Right renal pelvis (tissue), 4 donors: Measurements from ENCODE around the gene SSBP4. TPM values are rescaled to one million over a fixed set of nuclear protein-coding genes. Genes with fewer than 3 reads are reported as not detected.

Experiments
- DNase-seq, 4 donors: peaks; one replicate each; pipeline ENCODE4 v3.0.0-alpha.2; 2013; ENCODE audit warnings: low read depth in 4 of 4, low spot score in 3 of 4, missing footprints in 1 of 4
- polyA plus RNA-seq, 4 donors: library from polyadenylated mRNA; unstranded; fragments of 120-200 nt; gene quantifications; one replicate each; pipeline ENCODE4 v1.2.1, GENCODE V29; 2013; ENCODE audit not compliant: insufficient read length in 4 of 4

Gene SSBP4
- polyA plus RNA-seq, 4 donors = 69.6 to 124 (median 75.4) TPM

- no peak for DNase-seq
Measured at GRCh38 chr19:18419699-18420460, 682 bp downstream of the SSBP4 start.

- no peak for DNase-seq
Measured at GRCh38 chr19:18420930-18421329, 1.7 kb downstream of the SSBP4 start.

- DNase-seq = no peak
Measured at GRCh38 chr19:18421371-18421959, 2.3 kb downstream of the SSBP4 start.

- DNase-seq = no peak
Measured at GRCh38 chr19:18422530-18423191, 3.5 kb downstream of the SSBP4 start.

GRCh38 chr19:18423258-18424020 is 4.2 kb downstream of the SSBP4 start:
- DNase-seq = no peak

GRCh38 chr19:18424122-18424889 is 5.1 kb downstream of the SSBP4 start:
- DNase-seq = no peak

GRCh38 chr19:18424890-18425514 is 5.8 kb downstream of the SSBP4 start:
- DNase-seq = no peak

GRCh38 chr19:18425515-18426415 is 6.6 kb downstream of the SSBP4 start:
- no peak for DNase-seq

GRCh38 chr19:18426416-18426767 is 7.2 kb downstream of the SSBP4 start:
- no peak for DNase-seq

- DNase-seq = no peak
Measured at GRCh38 chr19:18427080-18427742, 8.0 kb downstream of the SSBP4 start.

- DNase-seq = no peak
Measured at GRCh38 chr19:18427743-18428113, 8.5 kb downstream of the SSBP4 start.

- DNase-seq = no peak
Measured at GRCh38 chr19:18428173-18428786, 9.1 kb downstream of the SSBP4 start.

GRCh38 chr19:18428787-18429674 is 9.8 kb downstream of the SSBP4 start:
- DNase-seq = no peak

- DNase-seq = no peak
Measured at GRCh38 chr19:18429717-18430416, 10.7 kb downstream of the SSBP4 start.

GRCh38 chr19:18430417-18431144 is 11.4 kb downstream of the SSBP4 start:
- DNase-seq = no peak
